Body of pancreas (tissue), 4 donors: Measurements from ENCODE around the gene STARD9.

Source experiments
- CTCF ChIP-seq, 7 experiments: fragments of 450-650 bp in 4 of 7; fragments of 200-600 bp in 3 of 7; sonication (generic) in 3 of 7; IDR thresholded peaks; one replicate each; pipeline ENCODE4 v1.5.1; 2016 to 2019; ENCODE audit warnings: antibody characterized with exemption in 7 of 7
- POLR2A ChIP-seq, 3 donors: fragments of 450-650 bp; IDR thresholded peaks; one replicate each; pipeline ENCODE4 v1.6.1; 2016; ENCODE audit warnings: antibody characterized with exemption in 3 of 3, mild to moderate bottlenecking in 2 of 3

- no peak for TF ChIP-seq CTCF (IDR thresholded peaks at IDR 0.05)
- no peak for TF ChIP-seq POLR2A (IDR thresholded peaks at IDR 0.05)
These were observed 26.3 kb upstream of the STARD9 start for GRCh38 chr15:42549032-42549491.
